GM18951 (cell line): ENCODE results near the gene CDC42EP5.
"Not testable (repeated sequence)": the region's sequence is repeated elsewhere in the genome, so short reads cannot be mapped to it uniquely, and the experiment has no call there.

ENCODE experiments used
- POLR2A ChIP-seq: IDR thresholded peaks from 4 replicates; pipeline ENCODE4 v1.6.1; 2011; ENCODE audit warnings: mild to moderate bottlenecking; ENCODE audit not compliant: insufficient read length, insufficient read depth; ENCODE audit errors: extremely low read depth
- in situ Hi-C: fragments of 300-500 bp; cut with MboI; formaldehyde crosslinking; loops from one replicate; pipeline ENCODE4 v1.12.0; 2022; ENCODE audit warnings: low sequenced_read_pairs, mixed read lengths, inconsistent platforms; ENCODE audit not compliant: unreplicated experiment

The CDC42EP5 gene

GRCh38 chr19:54454781-54455675 lies 18.1 kb downstream of the CDC42EP5 start:
- TF ChIP-seq POLR2A = no peak
- in situ Hi-C loops = no loop called here

DNA sequence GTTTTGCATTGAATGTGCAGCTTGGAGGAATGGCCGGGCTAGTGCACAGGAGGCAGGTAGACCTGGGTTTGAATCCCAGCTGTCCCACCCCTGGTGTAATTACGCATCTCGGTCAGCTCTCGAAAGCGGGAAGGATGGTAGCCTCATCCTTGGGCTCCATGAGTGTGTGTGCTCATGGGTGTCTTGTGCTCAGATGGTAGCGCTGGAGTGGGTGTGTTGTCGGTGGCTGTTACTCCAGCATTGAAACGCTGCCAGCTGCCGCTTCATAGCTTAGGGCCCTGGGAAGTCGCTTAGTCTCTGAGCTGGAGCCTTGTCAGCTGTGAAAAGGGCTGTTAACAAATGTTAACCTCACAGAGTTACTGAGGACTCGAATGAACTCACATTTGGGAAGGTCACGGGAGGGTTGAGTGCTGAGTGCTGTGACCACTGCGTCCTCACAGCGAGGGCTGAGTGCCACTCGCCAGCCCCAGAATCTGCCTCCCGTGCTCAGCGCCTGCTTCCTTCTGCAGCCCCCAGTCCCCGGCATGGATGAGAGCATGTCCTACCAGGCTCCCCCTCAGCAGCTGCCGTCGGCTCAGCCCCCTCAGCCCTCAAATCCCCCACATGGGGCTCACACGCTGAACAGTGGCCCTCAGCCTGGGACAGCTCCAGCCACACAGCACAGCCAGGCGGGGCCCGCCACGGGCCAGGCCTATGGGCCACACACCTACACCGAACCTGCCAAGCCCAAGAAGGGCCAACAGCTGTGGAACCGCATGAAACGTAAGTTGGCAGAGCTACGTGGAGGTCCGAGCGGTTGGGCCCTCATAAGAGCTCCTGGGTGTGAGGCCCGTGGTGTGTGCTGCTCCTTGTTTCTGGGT lies 18.9 kb downstream of the CDC42EP5 start:
- in situ Hi-C loops = no loop called here
- TF ChIP-seq POLR2A = no peak

- in situ Hi-C loops = no loop called here
- no peak for TF ChIP-seq POLR2A
These were observed 20.5 kb downstream of the CDC42EP5 start for GRCh38 chr19:54452626-54453025.

DNA sequence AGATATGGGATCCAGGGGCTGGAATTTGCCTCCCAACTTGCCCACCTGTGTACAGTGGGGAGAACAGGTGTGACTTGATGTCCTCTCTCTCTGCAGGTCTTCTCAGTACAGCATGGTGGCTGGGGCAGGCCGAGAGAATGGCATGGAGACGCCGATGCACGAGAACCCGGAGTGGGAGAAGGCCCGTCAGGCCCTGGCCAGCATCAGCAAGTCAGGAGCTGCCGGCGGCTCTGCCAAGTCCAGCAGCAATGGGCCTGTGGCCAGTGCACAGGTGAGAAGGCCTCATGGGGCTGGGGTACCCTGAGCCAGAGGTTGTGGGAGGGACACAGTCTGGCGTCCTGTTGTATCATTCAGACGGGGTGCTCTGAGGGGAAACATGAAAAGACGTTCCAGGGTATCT lies 21.1 kb downstream of the CDC42EP5 start:
- in situ Hi-C loops = no loop called here

GRCh38 chr19:54451331-54451871 lies 21.7 kb downstream of the CDC42EP5 start:
- in situ Hi-C loops = no loop called here
- TF ChIP-seq POLR2A = no peak

More for the DNA sequence above, 21.1 kb downstream of the CDC42EP5 start:
- TF ChIP-seq POLR2A = no peak

GRCh38 chr19:54449701-54450069 lies 23.4 kb downstream of the CDC42EP5 start:
- no peak for TF ChIP-seq POLR2A
- in situ Hi-C loops = no loop called here

DNA sequence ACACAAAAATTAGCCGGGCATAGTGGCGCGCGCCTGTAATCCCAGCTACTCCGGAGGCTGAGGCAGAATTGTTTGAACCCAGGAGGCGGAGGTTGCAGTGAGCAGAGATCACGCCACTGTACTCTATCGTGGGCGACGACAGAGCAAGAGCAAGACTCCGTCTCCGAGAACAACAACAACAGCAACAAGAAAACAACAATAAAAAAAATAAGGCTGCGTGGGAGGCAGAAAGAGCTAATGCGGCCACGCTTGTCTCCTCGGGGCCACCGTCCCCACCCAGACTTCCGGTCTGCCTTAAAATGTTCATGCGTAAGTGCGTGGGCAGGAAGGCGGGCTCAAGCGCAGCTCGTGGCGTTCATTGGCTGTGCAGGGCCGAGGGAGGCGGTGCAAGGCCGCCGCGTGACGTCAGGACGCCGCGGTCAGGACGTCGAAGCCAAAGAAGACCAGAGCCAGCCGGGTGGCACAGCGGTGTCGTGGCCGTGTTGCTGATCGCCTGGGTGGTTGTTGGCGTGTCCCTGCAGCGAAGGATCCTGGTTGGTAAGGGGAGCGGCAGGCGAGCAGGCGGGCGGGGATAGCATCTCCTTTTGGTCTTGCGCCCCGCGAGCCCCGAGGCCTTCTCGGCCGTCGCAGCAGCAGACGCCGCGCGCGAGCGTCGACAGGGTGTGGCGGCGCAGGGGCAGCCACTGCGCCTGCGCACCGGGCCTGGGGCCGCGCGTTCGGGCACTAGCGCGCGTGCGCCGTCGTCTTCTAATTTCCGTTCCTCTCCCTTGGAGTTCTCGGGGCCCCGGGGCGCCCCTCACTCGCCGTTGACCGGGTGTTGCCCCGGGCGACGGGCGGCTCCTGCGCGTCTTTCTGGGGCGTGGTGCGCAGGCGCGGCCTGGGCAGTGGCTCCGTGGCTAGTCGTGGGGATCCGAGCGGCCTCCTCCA lies 24.1 kb downstream of the CDC42EP5 start, which contains the start of gene LENG8:
TSS of gene LENG8 (plus strand) at position 426 of the 927 bp plus-strand sequence. CDS start 2,146 bp downstream, outside the sequence.
- TF ChIP-seq POLR2A = peak; percentile 98

GRCh38 chr19:54448040-54448773 lies 24.9 kb downstream of the CDC42EP5 start:
- in situ Hi-C loops = no loop called here
- TF ChIP-seq POLR2A = no peak

More for the DNA sequence above, 24.1 kb downstream of the CDC42EP5 start, which contains the start of gene LENG8:
- in situ Hi-C loops = no loop called here

- in situ Hi-C loops = not testable (repeated sequence)
These were observed 26.7 kb downstream of the CDC42EP5 start for GRCh38 chr19:54446349-54446748.

DNA sequence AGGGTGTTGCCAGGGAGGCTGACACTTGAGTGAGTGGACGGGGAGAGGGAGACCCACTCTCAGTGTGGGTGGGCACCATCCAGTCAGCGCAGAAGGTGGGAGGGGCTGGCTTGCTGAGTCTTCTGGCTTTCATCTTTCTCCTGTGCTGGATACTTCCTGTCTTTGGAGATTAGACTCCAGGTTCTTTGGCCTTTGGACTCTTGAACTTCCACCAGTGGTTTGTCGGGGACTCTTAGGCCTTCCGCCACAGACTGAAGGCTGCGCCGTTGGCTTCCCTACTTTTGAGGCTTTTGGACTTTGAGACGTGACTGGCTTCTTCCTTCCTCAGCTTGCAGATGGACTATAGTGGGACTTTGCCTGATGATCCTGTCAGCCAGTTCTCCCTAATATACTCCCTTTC lies 28.4 kb downstream of the CDC42EP5 start:
- TF ChIP-seq POLR2A = no peak
- in situ Hi-C loops = no loop called here

DNA sequence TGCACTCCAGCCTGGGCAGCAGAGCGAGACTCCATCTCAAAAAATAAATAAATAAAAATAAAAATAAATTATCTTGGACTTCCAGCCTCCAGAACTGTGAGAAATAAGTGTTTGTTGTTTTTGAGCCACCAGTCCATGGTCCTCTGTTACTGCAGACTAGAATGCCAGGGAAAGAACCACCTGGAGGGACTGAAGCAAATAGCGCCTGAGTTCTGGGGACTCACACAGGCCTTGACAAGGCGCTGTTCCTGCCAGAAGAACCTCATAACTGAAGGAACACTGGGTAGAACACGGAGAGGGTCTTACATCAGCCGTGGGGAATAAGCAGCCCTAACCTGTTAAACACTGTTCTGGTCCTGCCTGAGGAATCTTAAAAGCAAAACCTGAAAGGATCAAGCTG lies 32.5 kb downstream of the CDC42EP5 start:
- no peak for TF ChIP-seq POLR2A
- in situ Hi-C loops = no loop called here
